BJ (cell line): ENCODE data around the gene AMT. TPM values are rescaled to one million over a fixed set of nuclear protein-coding genes. Genes with fewer than 3 reads are reported as not detected.
A peak's percentile ranks its signal among the peaks of the same experiment; 100 is the strongest.

Source experiments
- CTCF ChIA-PET: fragments of 350-600 bp; formaldehyde crosslinking; extraction: SDS; loops from one replicate; lab custom pipeline; 2021; ENCODE audit warnings: antibody characterized with exemption, inconsistent platforms; lab: Yijun Ruan, JAX
- POLR2A ChIA-PET: fragments of 300-600 bp; sonication (Branson Sonifier 250); formaldehyde crosslinking; extraction: SDS; loops from one replicate; lab custom pipeline; 2021; ENCODE audit warnings: antibody characterized with exemption; lab: Charles Lee
- DNase-seq: peaks from one replicate; pipeline ENCODE4 v3.0.0-alpha.2; 2011; ENCODE audit warnings: low read depth
- H3K27me3 ChIP-seq: 2 replicates; pipeline ENCODE4 v1.6.0; 2011; ENCODE audit warnings: low read length; ENCODE audit not compliant: control insufficient read depth, insufficient read depth
- H3K36me3 ChIP-seq: 2 replicates; pipeline ENCODE4 v1.5.1; 2011; ENCODE audit warnings: low read length; ENCODE audit not compliant: control insufficient read depth, insufficient read depth
- H3K4me3 ChIP-seq: 2 replicates; pipeline ENCODE4 v1.5.1; 2011; ENCODE audit warnings: low read depth, mild to moderate bottlenecking, control low read depth, low read length
- polyA plus RNA-seq: library from polyadenylated mRNA; depleted of rRNA; stranded (reverse); fragments of >200 nt; gene quantifications from 2 replicates; pipeline ENCODE4 v1.2.3, GENCODE V29; 2011
- TF ChIP-seq, protein P1 (sequence below): IDR thresholded peaks from 2 replicates; pipeline ENCODE4 v1.5.1; 2011; ENCODE audit warnings: low read depth, mild to moderate bottlenecking, control low read depth, inconsistent platforms, low read length, moderate library complexity; ENCODE audit not compliant: insufficient read depth

The AMT gene
- polyA plus RNA-seq, 1 experiment, result 9.1 TPM

GRCh38 chr3:49445391-49445790 is 23.1 kb upstream of the AMT start:
- ChIA-PET POLR2A (no interaction called here), CTCF (interaction anchor here (0.8 to 1.6 kb wide), 5 partner anchors 12 to 274 kb away, joined by 3 to 6 read pairs (median 3); partner anchors contain the start of genes KLHDC8B and USP4)
- TF ChIP-seq, protein P1, sequence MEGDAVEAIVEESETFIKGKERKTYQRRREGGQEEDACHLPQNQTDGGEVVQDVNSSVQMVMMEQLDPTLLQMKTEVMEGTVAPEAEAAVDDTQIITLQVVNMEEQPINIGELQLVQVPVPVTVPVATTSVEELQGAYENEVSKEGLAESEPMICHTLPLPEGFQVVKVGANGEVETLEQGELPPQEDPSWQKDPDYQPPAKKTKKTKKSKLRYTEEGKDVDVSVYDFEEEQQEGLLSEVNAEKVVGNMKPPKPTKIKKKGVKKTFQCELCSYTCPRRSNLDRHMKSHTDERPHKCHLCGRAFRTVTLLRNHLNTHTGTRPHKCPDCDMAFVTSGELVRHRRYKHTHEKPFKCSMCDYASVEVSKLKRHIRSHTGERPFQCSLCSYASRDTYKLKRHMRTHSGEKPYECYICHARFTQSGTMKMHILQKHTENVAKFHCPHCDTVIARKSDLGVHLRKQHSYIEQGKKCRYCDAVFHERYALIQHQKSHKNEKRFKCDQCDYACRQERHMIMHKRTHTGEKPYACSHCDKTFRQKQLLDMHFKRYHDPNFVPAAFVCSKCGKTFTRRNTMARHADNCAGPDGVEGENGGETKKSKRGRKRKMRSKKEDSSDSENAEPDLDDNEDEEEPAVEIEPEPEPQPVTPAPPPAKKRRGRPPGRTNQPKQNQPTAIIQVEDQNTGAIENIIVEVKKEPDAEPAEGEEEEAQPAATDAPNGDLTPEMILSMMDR, result no peak

DNA sequence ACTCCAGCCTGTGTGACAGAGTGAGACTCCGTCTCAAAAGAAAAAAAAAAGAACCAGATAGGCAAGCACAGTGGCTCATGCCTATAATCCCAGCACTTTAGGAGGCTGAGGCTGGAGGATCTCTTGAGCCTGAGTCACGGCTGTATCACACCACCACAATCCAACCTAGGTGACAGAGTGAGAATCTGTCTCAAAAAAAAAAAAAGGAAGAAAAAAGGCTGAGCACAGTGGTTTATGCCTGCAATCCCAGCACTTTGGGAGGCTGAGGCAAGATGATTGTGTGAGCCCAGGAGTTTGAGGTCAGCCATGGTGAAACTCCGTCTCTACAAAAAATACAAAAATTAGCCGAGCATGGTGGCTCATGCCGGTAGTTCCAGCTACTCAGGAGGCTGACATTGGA is 12.5 kb upstream of the AMT start:
- TF ChIP-seq, protein P1, result no peak
- Histone ChIP-seq H3K4me3 (no peak overlapping the region), H3K36me3 (no peaks in the 10 kb centered on the region), H3K27me3 (no peaks in the 10 kb centered on the region)
- POLR2A ChIA-PET, result no interaction called here
- CTCF ChIA-PET, result no interaction called here
- no peak for DNase-seq

More at GRCh38 chr3:49445391-49445790, 23.1 kb upstream of the AMT start:
- no peak for DNase-seq
- no peaks in the 10 kb centered on the region for H3K27me3 ChIP-seq
- H3K36me3 ChIP-seq, result no peaks in the 10 kb centered on the region
- H3K4me3 ChIP-seq, result no peak overlapping the region

GRCh38 chr3:49428752-49429080 is 6.4 kb upstream of the AMT start:
- TF ChIP-seq, protein P1, result no peak
- Histone ChIP-seq H3K4me3 (peak overlapping the region; percentile 80), H3K27me3 (no peaks in the 10 kb centered on the region), H3K36me3 (peaks cover 3% of the 10 kb centered on the region; the same call in 1 of the 2 replicates)
- DNase-seq, result no peak
- POLR2A ChIA-PET, result interaction anchor here (0.6 to 1.4 kb wide), 5 partner anchors 15 to 335 kb away, joined by 3 to 4 read pairs (median 4); partner anchors contain the start of genes GPX1, QRICH1, RHOA and USP4
- CTCF ChIA-PET, result interaction anchor here (1.1 to 1.6 kb wide), 2 partner anchors 88 to 258 kb away, joined by 3 to 8 read pairs; partner anchors contain the start of genes KLHDC8B and USP4

- Histone ChIP-seq H3K27me3 (no peaks in the 10 kb centered on the region), H3K4me3 (no peak overlapping the region), H3K36me3 (peaks cover 3% of the 10 kb centered on the region; the same call in 1 of the 2 replicates)
- no peak for DNase-seq
- TF ChIP-seq, protein P1, result no peak
- CTCF ChIA-PET, result interaction anchor here (0.8 kb wide), 1 partner anchor 84 kb away, joined by 4 read pairs; no protein-coding TSS in a partner anchor
- POLR2A ChIA-PET, result no interaction called here
These were observed 5.3 kb upstream of the AMT start for GRCh38 chr3:49427586-49427985.

GRCh38 chr3:49424816-49425215 is 2.5 kb upstream of the AMT start:
- no peak for DNase-seq
- ChIA-PET CTCF (no interaction called here), POLR2A (no interaction called here)
- TF ChIP-seq, protein P1, result no peak
- Histone ChIP-seq H3K27me3 (no peaks in the 10 kb centered on the region), H3K4me3 (no peak overlapping the region), H3K36me3 (peaks cover 3% of the 10 kb centered on the region; the same call in 1 of the 2 replicates)
